DND-41 (cell line): ENCODE results near the gene PRSS16.
"Not testable (repeated sequence)": the region's sequence is repeated elsewhere in the genome, so short reads cannot be mapped to it uniquely, and the experiment has no call there.

Experiments
- ATAC-seq: fragments of 200-7000 bp; cut with Tn5 transposase; 3 replicates; pipeline ENCODE4 v1.9.1; 2021; ENCODE audit warnings: low read depth; ENCODE audit not compliant: insufficient read depth
- DNase-seq: peaks from one replicate; pipeline ENCODE4 v3.0.0-alpha.2; 2020
- H2AFZ ChIP-seq: 2 replicates; pipeline ENCODE4 v1.6.0; 2012; ENCODE audit warnings: low read depth, low read length
- H3K27ac ChIP-seq: 2 replicates; pipeline ENCODE4 v1.5.1; 2012; ENCODE audit warnings: low read length, inconsistent platforms
- H3K27me3 ChIP-seq: fragments of 200-600 bp; sonication (generic); 2 replicates; pipeline ENCODE4 v1.6.0; 2012; ENCODE audit warnings: low read length, mild to moderate bottlenecking, inconsistent platforms; ENCODE audit not compliant: insufficient read depth, poor library complexity
- H3K36me3 ChIP-seq: 2 replicates; pipeline ENCODE4 v1.5.1; 2012; ENCODE audit warnings: low read length, inconsistent platforms; ENCODE audit not compliant: insufficient read depth
- H3K4me1 ChIP-seq: 2 replicates; pipeline ENCODE4 v1.5.1; 2012; ENCODE audit warnings: mild to moderate bottlenecking, low read length; ENCODE audit not compliant: insufficient read depth
- H3K4me2 ChIP-seq: 2 replicates; pipeline ENCODE4 v1.6.0; 2012; ENCODE audit warnings: mild to moderate bottlenecking, moderate library complexity, low read length, inconsistent platforms; ENCODE audit not compliant: insufficient read depth
- H3K4me3 ChIP-seq, 2 experiments: fragments of 200-600 bp in 1 of 2; shearing (Covaris generic) in 1 of 2; 2 replicates each; pipeline ENCODE4 v1.5.1; 2012 to 2016; ENCODE audit warnings: inconsistent platforms in 2 of 2, low read length in 2 of 2, mild to moderate bottlenecking in 2 of 2, low read depth in 1 of 2, moderate library complexity in 1 of 2
- H3K79me2 ChIP-seq: 2 replicates; pipeline ENCODE4 v1.6.0; 2012; ENCODE audit warnings: low read length, inconsistent platforms; ENCODE audit not compliant: insufficient read depth
- H3K9ac ChIP-seq: 2 replicates; pipeline ENCODE4 v1.6.0; 2012; ENCODE audit warnings: low read depth, mild to moderate bottlenecking, inconsistent platforms, low read length, moderate library complexity
- H3K9me3 ChIP-seq: 2 replicates; pipeline ENCODE4 v1.5.1; 2012; ENCODE audit warnings: low read length, moderate library complexity, mild to moderate bottlenecking, inconsistent platforms; ENCODE audit not compliant: insufficient read depth, severe bottlenecking
- H4K20me1 ChIP-seq: 2 replicates; pipeline ENCODE4 v1.6.0; 2012; ENCODE audit warnings: low read length; ENCODE audit not compliant: insufficient read depth
- EZH2 ChIP-seq: IDR thresholded peaks from 3 replicates; pipeline ENCODE4 v1.6.1; 2012; ENCODE audit warnings: borderline replicate concordance, low read depth, mild to moderate bottlenecking, moderate library complexity, low read length, inconsistent platforms; ENCODE audit not compliant: severe bottlenecking
- TF ChIP-seq, protein P1 (sequence below): IDR thresholded peaks from 2 replicates; pipeline ENCODE4 v1.5.1; 2012; ENCODE audit warnings: borderline replicate concordance, low read length, moderate library complexity, mild to moderate bottlenecking; ENCODE audit not compliant: poor library complexity, severe bottlenecking; ENCODE audit errors: extremely low read depth

PRSS16 gene

GRCh38 chr6:27213544-27214125 is 33.9 kb upstream of the PRSS16 start:
- Histone ChIP-seq H2AFZ (no peak overlapping the region), H4K20me1 (no peaks in the 10 kb centered on the region), H3K36me3 (no peaks in the 10 kb centered on the region), H3K27me3 (no peaks in the 10 kb centered on the region), H3K27ac (no peak overlapping the region), H3K9ac (no peak overlapping the region), H3K4me3 (no peak overlapping the region), H3K9me3 (no peaks in the 10 kb centered on the region), H3K4me1 (no peaks in the 10 kb centered on the region), H3K4me2 (no peak overlapping the region), H3K79me2 (no peaks in the 10 kb centered on the region)
- no peak for DNase-seq
- no peak for TF ChIP-seq EZH2
- TF ChIP-seq, protein P1, sequence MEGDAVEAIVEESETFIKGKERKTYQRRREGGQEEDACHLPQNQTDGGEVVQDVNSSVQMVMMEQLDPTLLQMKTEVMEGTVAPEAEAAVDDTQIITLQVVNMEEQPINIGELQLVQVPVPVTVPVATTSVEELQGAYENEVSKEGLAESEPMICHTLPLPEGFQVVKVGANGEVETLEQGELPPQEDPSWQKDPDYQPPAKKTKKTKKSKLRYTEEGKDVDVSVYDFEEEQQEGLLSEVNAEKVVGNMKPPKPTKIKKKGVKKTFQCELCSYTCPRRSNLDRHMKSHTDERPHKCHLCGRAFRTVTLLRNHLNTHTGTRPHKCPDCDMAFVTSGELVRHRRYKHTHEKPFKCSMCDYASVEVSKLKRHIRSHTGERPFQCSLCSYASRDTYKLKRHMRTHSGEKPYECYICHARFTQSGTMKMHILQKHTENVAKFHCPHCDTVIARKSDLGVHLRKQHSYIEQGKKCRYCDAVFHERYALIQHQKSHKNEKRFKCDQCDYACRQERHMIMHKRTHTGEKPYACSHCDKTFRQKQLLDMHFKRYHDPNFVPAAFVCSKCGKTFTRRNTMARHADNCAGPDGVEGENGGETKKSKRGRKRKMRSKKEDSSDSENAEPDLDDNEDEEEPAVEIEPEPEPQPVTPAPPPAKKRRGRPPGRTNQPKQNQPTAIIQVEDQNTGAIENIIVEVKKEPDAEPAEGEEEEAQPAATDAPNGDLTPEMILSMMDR, result no peak
- no peak for ATAC-seq

- H3K9me3 ChIP-seq, result no peaks in the 10 kb centered on the region
- TF ChIP-seq EZH2, result no peak
- TF ChIP-seq, protein P1, result no peak
- H4K20me1 ChIP-seq, result no peaks in the 10 kb centered on the region
- H3K27me3 ChIP-seq, result no peaks in the 10 kb centered on the region
- H3K4me2 ChIP-seq, result no peak overlapping the region
- no peaks in the 10 kb centered on the region for H3K36me3 ChIP-seq
- no peak overlapping the region for H3K9ac ChIP-seq
- no peaks in the 10 kb centered on the region for H3K4me1 ChIP-seq
- H2AFZ ChIP-seq, result no peak overlapping the region
- H3K27ac ChIP-seq, result no peak overlapping the region
- H3K4me3 ChIP-seq, result no peak overlapping the region
- H3K79me2 ChIP-seq, result no peaks in the 10 kb centered on the region
- DNase-seq (no peak), ATAC-seq (no peak)
Observed at GRCh38 chr6:27214126-27214601, 33.3 kb upstream of the PRSS16 start.

- Histone ChIP-seq H3K27ac (no peak overlapping the region), H2AFZ (no peak overlapping the region), H3K36me3 (no peaks in the 10 kb centered on the region), H3K27me3 (no peaks in the 10 kb centered on the region), H3K4me2 (no peak overlapping the region), H4K20me1 (no peaks in the 10 kb centered on the region), H3K4me1 (no peaks in the 10 kb centered on the region), H3K79me2 (no peaks in the 10 kb centered on the region), H3K9ac (no peak overlapping the region), H3K4me3 (no peak overlapping the region), H3K9me3 (no peaks in the 10 kb centered on the region)
- ATAC-seq (no peak), DNase-seq (no peak)
- TF ChIP-seq EZH2, result no peak
- TF ChIP-seq, protein P1, result no peak
Observed at GRCh38 chr6:27216874-27217273, 30.6 kb upstream of the PRSS16 start.

DNA sequence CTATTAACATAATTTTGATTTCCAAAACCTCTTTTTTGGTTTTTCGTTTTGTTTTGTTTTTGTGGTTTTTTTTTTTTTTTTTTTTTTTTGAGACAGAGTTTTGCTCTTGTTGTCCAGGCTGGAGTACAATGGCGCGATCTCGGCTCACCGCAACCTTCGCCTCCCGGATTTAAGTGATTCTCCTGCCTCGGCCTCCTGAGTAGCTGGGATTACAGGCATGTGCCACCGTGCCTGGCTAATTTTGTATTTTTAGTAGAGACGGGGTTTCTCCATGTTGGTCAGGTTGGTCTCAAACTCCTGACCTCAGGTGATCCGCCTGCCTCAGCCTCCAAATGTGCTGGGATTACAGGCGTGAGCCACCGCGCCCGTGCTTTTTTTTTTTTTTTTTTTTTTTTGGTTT is 24.5 kb upstream of the PRSS16 start:
- H3K9ac ChIP-seq, H2AFZ ChIP-seq, H3K4me3 ChIP-seq, H3K79me2 ChIP-seq, H3K4me1 ChIP-seq, H3K27me3 ChIP-seq, H3K27ac ChIP-seq, DNase-seq, H4K20me1 ChIP-seq, H3K9me3 ChIP-seq, H3K36me3 ChIP-seq, H3K4me2 ChIP-seq, ATAC-seq: not testable (repeated sequence)
